HAP-1 (cell line): Measurements from ENCODE around the gene FIGLA.

Source experiments
- DNase-seq, 2 experiments: peaks; one replicate each; pipeline ENCODE4 v3.0.0-alpha.2; 2016 to 2020; ENCODE audit warnings: low spot score in 2 of 2
- H3K27me3 ChIP-seq: fragments of 250-450 bp; sonication (Bioruptor Pico); 2 replicates; pipeline ENCODE4 v1.5.1; 2020; ENCODE audit warnings: low read depth, mild to moderate bottlenecking, moderate library complexity
- H3K36me3 ChIP-seq: fragments of 250-450 bp; sonication (Bioruptor Pico); replicated peaks from 2 replicates; pipeline ENCODE4 v1.5.1; 2020; ENCODE audit warnings: mild to moderate bottlenecking
- H3K4me1 ChIP-seq: fragments of 250-450 bp; sonication (Bioruptor Pico); 2 replicates; pipeline ENCODE4 v1.5.1; 2020; ENCODE audit warnings: mild to moderate bottlenecking
- H3K4me3 ChIP-seq: fragments of 250-450 bp; sonication (Bioruptor Pico); 2 replicates; pipeline ENCODE4 v1.5.1; 2020; ENCODE audit warnings: mild to moderate bottlenecking, moderate library complexity
- H3K9me3 ChIP-seq: fragments of 250-450 bp; sonication (Bioruptor Pico); 2 replicates; pipeline ENCODE4 v1.5.1; 2020; ENCODE audit warnings: mild to moderate bottlenecking, moderate library complexity
- in situ Hi-C: fragments of 300-500 bp; cut with MboI; formaldehyde crosslinking; loops from 3 replicates; pipeline ENCODE4 v1.14.3; 2020; ENCODE audit warnings: low sequenced_read_pairs, inconsistent platforms, mixed read lengths

Gene FIGLA

DNA sequence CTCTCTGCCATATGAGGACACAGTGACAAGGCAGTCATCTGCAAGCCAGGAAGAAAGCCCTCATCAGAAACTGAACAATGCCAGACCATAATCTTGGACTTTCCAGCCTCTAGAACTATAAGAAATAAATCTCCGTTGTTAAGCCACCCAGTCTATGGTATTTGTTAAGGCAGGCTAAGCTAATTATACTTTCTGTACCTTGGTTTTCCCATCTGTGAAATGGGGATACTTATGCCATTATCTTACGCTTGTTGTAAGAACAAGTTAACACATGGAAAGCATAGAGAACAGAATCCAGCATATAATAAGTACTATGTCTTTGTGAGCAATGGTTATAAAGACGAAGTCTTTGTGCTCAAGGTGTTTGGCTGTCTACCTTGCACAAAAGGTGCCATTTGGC lies 14.2 kb downstream of the FIGLA start:
- in situ Hi-C loops = no loop called here
- no peak for DNase-seq
- no peaks in the 10 kb centered on the region for H3K36me3 ChIP-seq
- no peaks in the 10 kb centered on the region for H3K9me3 ChIP-seq
- H3K4me1 ChIP-seq = 0 out of 2 replicates have a peak, but pooled peaks cover 2% of the 10 kb centered on the region
- no peaks in the 10 kb centered on the region for H3K27me3 ChIP-seq
- H3K4me3 ChIP-seq = no peak overlapping the region

GRCh38 chr2:70775141-70775540 lies 15.3 kb downstream of the FIGLA start:
- no peak for DNase-seq
- no peaks in the 10 kb centered on the region for H3K27me3 ChIP-seq
- no peak overlapping the region for H3K4me3 ChIP-seq
- H3K9me3 ChIP-seq = no peaks in the 10 kb centered on the region
- 0 out of 2 replicates have a peak, but pooled peaks cover 2% of the 10 kb centered on the region for H3K4me1 ChIP-seq
- in situ Hi-C loops = no loop called here
- no peaks in the 10 kb centered on the region for H3K36me3 ChIP-seq

DNA sequence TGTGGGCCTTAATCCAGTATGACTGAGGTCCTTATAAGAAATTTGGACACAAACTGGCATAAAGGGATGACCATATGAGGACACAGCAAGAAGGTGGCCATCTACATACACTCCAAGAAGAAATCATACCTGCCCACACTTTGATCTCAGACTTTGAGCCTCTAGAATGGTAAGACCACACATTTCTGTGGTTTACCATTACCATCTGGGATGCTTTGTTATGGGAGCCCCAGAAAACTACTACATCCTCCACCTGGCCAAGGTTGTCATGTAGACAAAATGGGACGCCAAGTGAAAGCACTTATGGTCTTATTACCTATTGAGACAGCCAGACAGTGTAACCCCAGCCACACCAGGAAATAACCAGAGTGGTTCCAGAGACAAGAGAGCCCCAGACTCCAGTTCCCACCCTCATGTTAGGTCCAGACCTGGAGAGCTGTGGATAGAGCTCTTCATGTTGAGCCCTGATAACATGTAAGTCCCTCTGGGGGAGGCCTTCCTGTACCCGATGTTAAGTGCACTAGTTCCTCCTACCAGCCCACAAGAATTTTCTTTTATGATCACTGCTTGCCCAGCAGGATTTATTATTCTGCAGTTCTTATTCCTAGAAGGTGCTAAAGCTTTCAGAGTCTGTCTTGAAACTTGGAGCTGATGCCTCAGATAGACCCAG lies 17.8 kb downstream of the FIGLA start:
- Histone ChIP-seq H3K36me3 (no peaks in the 10 kb centered on the region), H3K9me3 (no peaks in the 10 kb centered on the region), H3K27me3 (no peaks in the 10 kb centered on the region), H3K4me1 (0 out of 2 replicates have a peak, but pooled peaks cover 2% of the 10 kb centered on the region), H3K4me3 (no peak overlapping the region)
- no peak for DNase-seq
- in situ Hi-C loops = no loop called here

DNA sequence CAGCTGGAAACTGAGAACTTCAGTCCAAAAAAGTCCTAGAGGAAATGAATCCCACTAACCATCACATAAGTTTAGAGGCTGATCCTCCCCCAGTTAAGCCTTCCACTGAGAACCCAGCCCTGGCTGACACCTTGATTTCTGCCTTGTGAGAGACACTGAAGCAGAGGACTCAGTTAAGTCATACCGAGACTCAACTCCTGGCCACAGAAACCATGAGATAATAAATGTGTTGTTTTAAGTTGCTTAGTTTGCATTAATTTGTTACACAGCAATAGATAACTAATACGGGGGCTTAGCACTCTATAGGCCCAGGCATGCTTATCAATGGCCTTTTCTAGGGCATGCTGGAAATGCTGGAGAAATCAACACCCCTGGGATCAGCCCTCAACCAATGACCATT lies 19.0 kb downstream of the FIGLA start:
- peaks cover 5% of the 10 kb centered on the region; the same call in 1 of the 2 replicates for H3K4me1 ChIP-seq
- in situ Hi-C loops = no loop called here
- no peaks in the 10 kb centered on the region for H3K36me3 ChIP-seq
- H3K4me3 ChIP-seq = no peak overlapping the region
- no peak for DNase-seq
- no peaks in the 10 kb centered on the region for H3K9me3 ChIP-seq
- no peaks in the 10 kb centered on the region for H3K27me3 ChIP-seq

- Histone ChIP-seq H3K4me3 (no peak overlapping the region), H3K27me3 (no peaks in the 10 kb centered on the region), H3K36me3 (no peaks in the 10 kb centered on the region), H3K4me1 (peaks cover 10% of the 10 kb centered on the region; the same call in 1 of the 2 replicates), H3K9me3 (no peaks in the 10 kb centered on the region)
- DNase-seq = no peak
- in situ Hi-C loops = no loop called here
Measured at GRCh38 chr2:70769450-70769849, 21.0 kb downstream of the FIGLA start.

DNA sequence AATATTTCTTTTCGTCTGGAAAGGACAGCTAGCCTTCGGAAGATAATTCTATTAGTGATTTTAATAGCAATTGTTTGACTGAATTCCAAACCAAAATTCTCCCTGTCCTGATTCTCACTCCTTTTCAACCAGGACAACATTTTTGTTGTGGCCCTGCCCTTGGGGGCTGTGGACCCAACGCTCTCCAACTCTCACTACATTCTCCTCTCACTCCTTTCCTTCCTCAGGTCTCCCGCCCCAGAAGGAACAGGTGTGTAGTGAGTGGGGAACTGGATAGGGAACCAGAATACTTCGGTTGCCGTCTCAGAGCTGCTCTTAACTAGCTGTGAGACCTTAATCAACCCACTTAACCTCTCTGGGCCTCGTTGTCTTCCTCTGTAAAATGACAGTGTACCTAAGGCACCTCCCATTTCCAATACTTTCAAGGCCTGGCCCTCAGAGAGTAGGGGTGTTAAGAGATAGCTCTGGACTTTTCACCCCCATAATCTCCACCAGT lies 21.8 kb downstream of the FIGLA start:
- Histone ChIP-seq H3K27me3 (no peaks in the 10 kb centered on the region), H3K9me3 (no peaks in the 10 kb centered on the region), H3K4me1 (peaks cover 10% of the 10 kb centered on the region; the same call in 1 of the 2 replicates), H3K36me3 (no peaks in the 10 kb centered on the region), H3K4me3 (no peak overlapping the region)
- no peak for DNase-seq
- in situ Hi-C loops = no loop called here

- in situ Hi-C loops = no loop called here
Measured at GRCh38 chr2:70767699-70768589, 22.5 kb downstream of the FIGLA start, which contains the start of gene ADD2. Gene ADD2 (minus strand): TSS chr2:70768200. CDS start chr2:70706408, 61,792 bp downstream.

DNA sequence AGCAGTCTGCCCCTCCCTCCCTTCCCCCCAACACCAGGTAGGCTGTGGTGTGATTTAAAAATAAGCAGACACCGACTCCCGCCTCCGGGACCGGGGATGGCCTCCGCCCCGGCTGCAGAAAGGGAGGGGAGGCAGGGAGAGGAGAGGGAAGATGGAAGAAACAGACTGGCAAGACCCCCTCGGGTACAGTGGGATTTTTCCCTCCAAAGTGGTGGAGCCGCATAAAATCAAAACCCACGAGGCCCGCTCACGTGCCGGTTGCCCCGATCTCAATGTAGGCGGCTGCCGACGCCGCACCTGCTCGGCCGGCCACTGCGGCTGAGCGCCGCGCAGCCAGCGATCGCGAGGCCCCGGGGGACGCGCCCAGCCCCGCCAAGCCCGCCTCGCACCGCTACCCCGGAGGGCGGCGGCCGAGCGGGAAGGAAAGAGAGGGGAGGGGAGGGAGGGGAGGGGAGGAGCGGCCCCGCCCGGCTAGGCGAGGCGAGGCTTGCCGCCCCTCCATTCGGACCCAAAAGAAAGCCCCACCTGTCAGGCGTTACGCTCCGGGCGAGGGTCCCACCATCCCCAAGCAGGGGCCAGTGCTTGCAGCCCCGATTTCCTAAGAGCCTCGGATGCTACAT lies 23.3 kb downstream of the FIGLA start:
- DNase-seq = peak; percentile 58 to 72
- H3K4me1 ChIP-seq = peaks cover 10% of the 10 kb centered on the region; the same call in 1 of the 2 replicates
- peak overlapping the region; percentile 68 for H3K4me3 ChIP-seq
- H3K36me3 ChIP-seq = no peaks in the 10 kb centered on the region
- in situ Hi-C loops = no loop called here
- H3K9me3 ChIP-seq = no peaks in the 10 kb centered on the region
- H3K27me3 ChIP-seq = no peaks in the 10 kb centered on the region

More at GRCh38 chr2:70767699-70768589, 22.5 kb downstream of the FIGLA start, which contains the start of gene ADD2:
- Histone ChIP-seq H3K4me1 (peaks cover 10% of the 10 kb centered on the region; the same call in 1 of the 2 replicates), H3K36me3 (no peaks in the 10 kb centered on the region), H3K9me3 (no peaks in the 10 kb centered on the region), H3K4me3 (peak within 1 kb of the TSS; percentile 68), H3K27me3 (no peaks in the 10 kb centered on the region)
- DNase-seq = peak; percentile 77 to 81

GRCh38 chr2:70766357-70767078 lies 23.9 kb downstream of the FIGLA start:
- Histone ChIP-seq H3K27me3 (no peaks in the 10 kb centered on the region), H3K4me3 (peak overlapping the region; percentile 68), H3K9me3 (no peaks in the 10 kb centered on the region), H3K4me1 (peaks cover 10% of the 10 kb centered on the region; the same call in 1 of the 2 replicates), H3K36me3 (no peaks in the 10 kb centered on the region)
- no peak for DNase-seq
- in situ Hi-C loops = no loop called here

- Histone ChIP-seq H3K27me3 (no peaks in the 10 kb centered on the region), H3K9me3 (no peaks in the 10 kb centered on the region), H3K36me3 (no peaks in the 10 kb centered on the region), H3K4me1 (peaks cover 10% of the 10 kb centered on the region; the same call in 1 of the 2 replicates), H3K4me3 (no peak overlapping the region)
- DNase-seq = no peak
- in situ Hi-C loops = no loop called here
Measured at GRCh38 chr2:70765507-70765906, 24.9 kb downstream of the FIGLA start.

DNA sequence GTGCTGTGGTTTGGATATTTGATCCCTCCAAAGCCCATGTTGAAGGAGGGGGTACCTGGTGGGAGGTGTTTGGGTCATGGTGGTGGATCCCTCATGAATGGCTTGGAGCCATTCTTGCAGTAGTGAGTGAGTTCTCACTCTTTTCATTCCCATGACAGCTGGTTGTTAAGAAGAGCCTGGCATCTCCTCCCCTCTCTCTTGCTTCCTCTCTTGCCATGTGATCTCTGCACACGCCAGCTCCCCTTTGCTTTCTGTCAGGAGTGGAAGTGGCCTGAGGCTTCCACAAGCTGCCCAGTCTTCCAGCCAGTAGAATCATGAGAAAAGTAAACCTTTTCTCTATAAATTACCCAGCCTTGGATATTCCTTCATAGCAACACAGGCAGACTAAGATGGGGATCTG lies 31.0 kb downstream of the FIGLA start:
- H3K4me3 ChIP-seq = no peak overlapping the region
- no peaks in the 10 kb centered on the region for H3K9me3 ChIP-seq
- no peaks in the 10 kb centered on the region; the same call in 1 of the 2 replicates for H3K36me3 ChIP-seq
- DNase-seq = no peak
- H3K4me1 ChIP-seq = peaks cover 5% of the 10 kb centered on the region; the same call in 1 of the 2 replicates
- in situ Hi-C loops = no loop called here
- no peaks in the 10 kb centered on the region for H3K27me3 ChIP-seq

GRCh38 chr2:70757966-70758365 lies 32.5 kb downstream of the FIGLA start:
- DNase-seq = no peak
- H3K4me1 ChIP-seq = peaks cover 5% of the 10 kb centered on the region; the same call in 1 of the 2 replicates
- H3K4me3 ChIP-seq = no peak overlapping the region
- H3K27me3 ChIP-seq = no peaks in the 10 kb centered on the region
- no peaks in the 10 kb centered on the region for H3K9me3 ChIP-seq
- in situ Hi-C loops = no loop called here
- H3K36me3 ChIP-seq = no peaks in the 10 kb centered on the region; the same call in 1 of the 2 replicates

DNA sequence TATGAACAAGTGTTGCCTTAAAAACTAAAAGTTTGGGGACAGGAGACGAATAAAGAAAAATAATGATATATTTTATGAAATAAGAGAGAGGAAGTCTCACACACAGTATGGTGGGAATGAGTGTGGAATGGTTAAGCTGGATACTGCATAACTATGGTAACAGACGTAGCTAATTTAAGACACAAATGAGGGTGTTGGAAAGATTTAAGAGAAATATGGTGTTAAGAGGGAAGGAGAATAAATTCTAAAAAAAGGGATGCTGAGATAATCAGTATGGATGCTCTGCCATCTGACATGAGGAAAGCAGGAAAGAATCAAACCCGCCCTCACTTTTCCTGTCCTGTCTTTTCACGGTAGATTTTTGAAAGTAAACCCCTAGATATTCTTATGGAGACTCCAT lies 33.1 kb downstream of the FIGLA start:
- Histone ChIP-seq H3K27me3 (no peaks in the 10 kb centered on the region), H3K36me3 (no peaks in the 10 kb centered on the region; the same call in 1 of the 2 replicates), H3K9me3 (no peaks in the 10 kb centered on the region), H3K4me3 (no peak overlapping the region), H3K4me1 (peaks cover 7% of the 10 kb centered on the region)
- no peak for DNase-seq
- in situ Hi-C loops = no loop called here
